Left hindlimb (tissue), 1 donor: ENCODE measurements around the gene MYL6B.
"Not testable (repeated sequence)": the region's sequence is repeated elsewhere in the genome, so short reads cannot be mapped to it uniquely, and the experiment has no call there.

Experiments
- DNase-seq: peaks from one replicate; pipeline ENCODE4 v3.0.0-alpha.2; 2018

The MYL6B gene

GRCh38 chr12:56154246-56154771 lies 1.9 kb downstream of the MYL6B start:
- DNase-seq = no peak

DNA sequence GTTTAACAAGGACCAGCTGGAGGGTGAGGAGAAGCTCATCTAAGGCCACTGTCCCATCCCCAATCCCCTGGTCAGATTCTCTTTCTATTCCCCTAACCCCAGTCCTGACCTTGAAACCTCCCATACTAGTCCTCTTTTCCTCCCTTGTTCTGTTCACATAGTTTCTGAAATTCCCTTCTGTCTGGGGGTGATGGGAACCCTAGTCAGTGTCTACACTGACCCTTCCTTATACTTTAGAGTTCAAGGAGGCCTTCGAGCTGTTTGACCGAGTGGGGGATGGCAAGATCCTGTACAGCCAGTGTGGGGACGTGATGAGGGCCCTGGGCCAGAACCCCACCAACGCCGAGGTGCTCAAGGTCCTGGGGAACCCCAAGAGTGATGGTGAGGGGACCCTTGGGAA lies 2.4 kb downstream of the MYL6B start:
- no peak for DNase-seq

- no peak for DNase-seq
Observed at GRCh38 chr12:56155256-56155845, 3.0 kb downstream of the MYL6B start.

DNA sequence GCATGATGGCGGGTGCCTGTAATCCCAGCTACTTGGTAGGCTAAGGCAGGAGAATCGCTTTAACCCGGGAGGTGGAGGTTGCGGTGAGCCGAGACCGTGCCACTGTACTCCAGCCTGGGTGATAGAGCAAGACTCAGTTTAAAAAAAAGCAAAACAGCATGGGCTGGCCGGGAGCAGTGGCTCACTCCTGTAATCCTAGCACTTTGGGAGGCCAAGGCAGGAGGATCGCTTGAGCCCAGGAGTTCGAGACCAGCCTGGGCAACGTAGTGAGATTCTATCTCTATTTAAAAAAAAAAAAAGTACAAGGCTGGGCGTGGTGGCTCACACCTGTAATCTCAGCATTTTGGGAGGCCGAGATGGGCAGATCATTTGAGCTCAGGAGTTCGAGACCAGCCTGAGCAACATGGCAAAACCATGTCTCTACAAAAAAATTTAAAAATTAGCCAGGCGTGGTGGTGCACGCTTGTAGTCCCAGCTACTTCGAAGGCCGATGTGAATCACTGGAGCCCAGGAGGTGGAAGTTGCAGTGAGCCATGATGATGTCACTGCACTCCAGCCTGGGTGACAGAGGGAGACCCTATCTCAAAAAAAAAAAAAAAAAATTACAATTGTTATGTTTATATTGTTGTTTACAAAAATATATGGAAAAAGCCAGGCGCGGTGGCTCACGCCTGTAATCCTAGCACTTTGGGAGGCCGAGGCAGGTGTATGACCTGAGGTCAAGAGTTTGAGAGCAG lies 4.2 kb downstream of the MYL6B start:
- not testable (repeated sequence) for DNase-seq

DNA sequence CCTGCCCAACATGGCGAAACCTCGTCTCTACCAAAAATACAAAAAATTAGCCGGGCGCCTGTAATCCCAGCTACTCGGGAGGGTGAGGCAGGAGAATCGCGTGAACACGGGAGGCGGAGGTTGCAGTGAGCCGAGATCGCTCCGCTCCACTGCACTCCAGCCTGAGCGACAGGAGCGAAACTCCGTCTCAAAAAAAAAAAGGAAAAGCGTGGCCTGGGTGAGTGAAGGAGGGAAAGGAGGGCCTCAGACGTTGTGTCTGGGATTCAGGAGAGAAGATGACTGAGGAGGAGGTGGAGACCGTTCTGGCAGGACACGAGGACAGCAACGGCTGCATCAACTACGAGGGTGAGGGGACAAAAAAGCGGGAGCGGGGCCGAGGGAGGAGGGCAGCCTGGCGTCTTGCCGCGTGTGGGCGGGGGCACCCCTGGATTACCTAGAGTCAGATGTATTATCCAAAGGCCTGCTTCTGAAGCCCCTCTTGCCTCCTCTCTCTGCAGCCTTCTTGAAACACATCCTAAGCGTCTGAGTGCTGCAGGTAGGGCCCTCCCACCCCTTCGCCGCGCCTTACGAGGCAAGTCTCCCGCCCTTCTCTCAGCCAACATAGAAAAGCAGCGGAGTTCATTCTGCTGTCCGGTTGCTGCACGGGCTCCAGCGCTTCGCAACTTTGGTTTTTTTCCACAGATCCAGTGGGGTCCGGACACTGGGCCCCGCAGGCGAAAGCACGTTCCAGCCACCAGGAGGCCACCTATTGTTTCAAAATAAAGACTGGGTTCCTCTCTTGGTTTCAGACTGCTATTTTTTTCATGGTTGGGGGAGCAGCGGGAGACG lies 5.0 kb downstream of the MYL6B start:
- DNase-seq = peak; percentile 93

DNA sequence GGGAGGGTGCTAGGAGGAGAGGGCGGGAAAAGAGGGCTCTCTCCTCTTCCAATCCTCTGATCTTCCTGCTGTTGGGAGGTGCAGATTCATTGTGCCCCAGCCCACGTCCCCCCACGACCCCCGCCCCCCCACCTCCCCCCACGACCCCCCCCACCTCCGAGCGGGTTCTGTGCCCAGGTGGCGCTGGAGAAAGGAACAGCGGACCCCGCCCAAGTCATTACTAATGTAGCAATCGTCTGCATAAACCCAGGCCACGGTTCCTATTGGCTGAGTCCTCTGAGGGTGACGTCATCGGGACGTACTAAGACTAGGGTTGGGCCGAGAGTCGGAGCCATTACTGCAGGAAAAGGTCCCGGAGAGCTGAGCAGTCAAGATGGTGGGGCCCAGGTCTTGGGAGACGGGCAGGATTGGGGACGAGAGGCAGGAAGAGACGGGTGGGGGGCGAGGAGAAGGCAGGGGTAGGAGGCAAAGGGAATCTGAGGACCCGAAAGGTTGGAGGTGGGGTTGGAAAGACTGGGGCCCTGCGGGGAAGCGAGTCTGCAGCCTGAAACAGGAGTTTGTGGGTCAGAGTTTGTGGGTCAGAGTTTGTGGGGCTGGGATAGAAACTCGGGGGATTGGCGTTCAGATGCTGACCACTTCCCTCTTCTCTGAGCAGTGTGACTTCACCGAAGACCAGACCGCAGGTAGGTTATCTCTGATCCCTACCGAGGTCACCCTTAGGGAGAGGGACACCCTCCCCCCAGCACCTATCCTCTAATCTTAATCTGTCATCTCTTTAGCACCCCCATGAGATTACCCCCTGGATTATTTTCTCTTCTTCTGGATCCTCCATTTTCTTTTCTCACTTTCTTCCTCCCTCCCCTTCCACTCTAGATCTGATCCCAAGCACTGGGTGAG lies 5.9 kb downstream of the MYL6B start, which contains the start of gene MYL6:
MYL6 (plus strand) TSS at position 331 of the 897 bp plus-strand sequence; CDS start at position 374, 43 bp downstream.
- peak; percentile 97 for DNase-seq

GRCh38 chr12:56158926-56159461 lies 6.6 kb downstream of the MYL6B start:
- peak; percentile 73 for DNase-seq

GRCh38 chr12:56159482-56160192 lies 7.2 kb downstream of the MYL6B start:
- DNase-seq = no peak

DNA sequence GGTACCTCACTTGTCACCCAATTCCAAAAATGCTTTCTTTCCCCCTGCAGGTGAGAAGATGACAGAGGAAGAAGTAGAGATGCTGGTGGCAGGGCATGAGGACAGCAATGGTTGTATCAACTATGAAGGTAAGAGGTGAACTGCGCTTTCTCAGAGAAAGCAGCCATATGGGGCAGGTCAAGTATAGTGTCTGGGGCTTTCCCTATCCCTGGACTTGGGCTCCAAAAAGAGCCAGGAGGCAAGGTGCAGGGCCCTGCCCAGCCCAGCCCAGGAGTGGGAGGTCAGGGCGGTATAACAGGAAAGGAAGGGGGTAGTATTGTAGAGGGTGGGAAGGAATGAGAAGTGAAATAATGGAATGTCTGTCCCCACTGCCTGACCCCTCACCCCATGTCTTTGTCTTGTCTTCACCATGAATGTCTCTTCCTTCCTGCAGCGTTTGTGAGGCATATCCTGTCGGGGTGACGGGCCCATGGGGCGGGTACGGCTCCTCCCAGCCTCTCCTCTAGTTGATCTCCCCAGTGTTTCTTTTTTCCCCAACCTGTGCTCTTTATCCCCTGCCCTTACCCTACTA lies 7.9 kb downstream of the MYL6B start:
- no peak for DNase-seq

DNA sequence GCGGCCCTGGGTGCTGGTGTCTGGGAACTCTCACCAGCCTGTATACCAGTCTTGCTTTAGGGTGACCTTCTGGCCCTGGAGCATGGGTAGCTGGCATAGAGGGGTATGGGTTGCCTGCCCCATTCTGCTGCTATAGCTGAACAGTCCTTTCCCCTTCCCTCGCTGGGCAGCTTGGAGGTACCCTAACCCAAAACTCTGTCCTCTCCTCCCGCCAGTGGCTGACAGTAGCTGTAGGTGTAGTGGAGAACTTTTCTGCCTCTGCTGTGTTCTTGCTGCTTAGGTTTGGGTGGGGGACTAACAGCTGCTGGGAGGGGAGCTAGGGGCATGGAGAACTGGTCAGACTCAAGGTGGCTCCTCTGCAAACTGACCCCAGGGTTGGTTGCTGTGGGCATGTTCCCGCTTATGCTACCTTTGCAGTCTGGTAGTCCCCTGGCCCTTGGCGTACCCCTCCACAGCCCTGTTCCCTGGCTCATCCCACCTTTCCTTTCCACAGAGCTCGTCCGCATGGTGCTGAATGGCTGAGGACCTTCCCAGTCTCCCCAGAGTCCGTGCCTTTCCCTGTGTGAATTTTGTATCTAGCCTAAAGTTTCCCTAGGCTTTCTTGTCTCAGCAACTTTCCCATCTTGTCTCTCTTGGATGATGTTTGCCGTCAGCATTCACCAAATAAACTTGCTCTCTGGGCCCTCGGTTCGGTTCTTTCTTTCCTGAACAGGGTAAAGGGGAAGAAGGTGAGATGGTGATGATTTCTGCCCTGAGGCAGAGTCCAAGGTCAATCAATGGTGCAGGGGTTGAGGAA lies 8.7 kb downstream of the MYL6B start:
- DNase-seq = no peak

DNA sequence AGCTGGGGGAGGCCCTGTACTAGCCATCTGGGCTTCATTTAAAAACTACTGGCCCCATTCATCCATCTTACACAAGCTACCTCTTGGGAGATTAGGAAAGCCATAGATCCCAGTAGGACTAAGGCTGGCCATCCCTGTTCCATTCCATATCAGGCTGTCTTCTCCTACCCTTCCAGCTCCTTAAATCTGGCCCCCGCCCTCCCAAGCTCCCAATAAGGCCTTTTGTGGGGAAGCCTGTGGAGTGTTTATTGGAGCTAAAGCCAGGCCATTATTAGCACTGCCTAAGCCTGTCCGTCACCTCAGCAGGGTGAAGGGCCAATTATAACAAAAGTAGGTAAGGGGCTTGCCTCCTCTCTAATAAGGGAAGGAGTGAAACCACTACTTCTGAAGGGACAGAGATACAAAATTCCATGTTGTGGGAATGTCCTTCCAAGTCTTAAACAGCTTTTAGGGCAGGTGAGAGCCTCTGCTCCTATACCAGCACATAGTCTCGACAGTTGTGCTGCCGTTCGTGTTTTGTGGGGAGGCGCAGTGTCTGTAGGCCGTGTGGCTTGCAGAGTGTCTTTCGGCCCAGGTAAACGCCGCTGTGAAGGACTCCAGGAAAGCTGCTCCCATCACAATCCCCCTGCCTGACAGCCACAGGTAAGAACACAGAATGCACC lies 9.4 kb downstream of the MYL6B start:
- DNase-seq = no peak

DNA sequence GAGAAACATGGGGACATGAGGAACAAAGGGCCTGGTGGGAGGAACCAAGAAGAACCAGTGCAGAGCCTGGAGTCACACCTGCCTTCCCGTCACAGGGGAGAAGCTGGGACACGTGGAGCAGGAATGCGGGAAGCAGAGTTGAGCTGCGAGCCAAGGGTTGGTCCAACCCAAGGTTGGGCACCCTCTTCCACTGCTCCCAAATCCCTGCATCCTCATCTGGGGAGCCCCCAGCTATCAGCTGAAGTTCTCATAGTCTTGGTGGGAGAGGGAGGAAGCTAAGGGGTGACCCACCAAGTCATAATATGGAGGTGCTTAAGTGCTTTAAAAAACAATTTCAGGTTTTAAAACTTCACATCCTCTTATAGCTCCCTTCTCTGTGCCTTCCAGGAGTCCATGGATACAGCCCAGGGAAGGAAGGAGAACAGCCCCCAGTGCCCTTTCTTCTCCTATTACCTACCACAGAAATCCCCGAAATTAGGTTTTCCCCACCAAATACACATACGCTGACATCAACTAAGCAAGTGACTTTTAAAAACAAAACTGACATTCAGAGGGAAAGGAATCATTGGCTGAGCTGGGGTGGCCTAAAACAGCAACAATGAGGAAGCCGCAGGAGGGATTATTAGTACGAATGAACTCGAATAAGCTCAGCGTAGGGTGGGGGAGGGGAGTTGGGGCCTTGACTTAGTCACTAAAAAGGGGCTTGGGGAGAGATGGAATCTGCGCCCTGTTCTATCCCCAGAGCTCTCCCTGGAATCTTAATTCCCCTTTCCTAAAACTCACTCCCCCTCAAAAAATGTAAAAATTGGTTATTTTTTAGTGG lies 10.3 kb downstream of the MYL6B start:
- DNase-seq = peak; percentile 21

- DNase-seq = no peak
Observed at GRCh38 chr12:56163533-56164344, 11.4 kb downstream of the MYL6B start.

- DNase-seq = no peak
Observed at GRCh38 chr12:56164345-56164729, 11.9 kb downstream of the MYL6B start.

GRCh38 chr12:56165369-56165768 lies 13.0 kb downstream of the MYL6B start:
- DNase-seq = no peak

DNA sequence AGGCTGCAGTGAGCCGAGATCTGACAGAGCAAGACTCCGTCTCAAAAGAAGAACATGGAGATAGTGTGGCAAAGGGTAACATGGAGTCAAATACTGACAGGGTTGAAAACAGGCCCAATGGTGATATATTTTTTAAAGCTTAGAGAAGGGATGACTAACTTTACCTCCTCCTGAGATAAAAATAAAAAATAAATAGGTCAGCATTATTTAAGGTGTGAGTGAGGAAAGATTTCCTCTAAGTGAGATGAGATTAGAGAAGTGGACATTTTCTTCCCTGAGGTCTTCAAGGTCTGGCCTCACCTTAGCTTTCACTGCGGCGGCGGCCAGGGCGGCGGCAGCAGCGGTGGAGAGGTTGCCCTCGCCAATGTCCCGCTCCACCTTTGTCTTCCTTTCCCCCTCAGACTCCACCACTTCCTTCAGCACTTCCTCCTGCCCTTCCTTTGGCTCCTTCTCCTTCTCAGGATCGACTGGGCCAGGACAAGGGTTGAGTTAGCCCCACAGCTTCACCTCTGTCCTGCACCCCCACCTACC lies 16.9 kb downstream of the MYL6B start:
- DNase-seq = no peak

DNA sequence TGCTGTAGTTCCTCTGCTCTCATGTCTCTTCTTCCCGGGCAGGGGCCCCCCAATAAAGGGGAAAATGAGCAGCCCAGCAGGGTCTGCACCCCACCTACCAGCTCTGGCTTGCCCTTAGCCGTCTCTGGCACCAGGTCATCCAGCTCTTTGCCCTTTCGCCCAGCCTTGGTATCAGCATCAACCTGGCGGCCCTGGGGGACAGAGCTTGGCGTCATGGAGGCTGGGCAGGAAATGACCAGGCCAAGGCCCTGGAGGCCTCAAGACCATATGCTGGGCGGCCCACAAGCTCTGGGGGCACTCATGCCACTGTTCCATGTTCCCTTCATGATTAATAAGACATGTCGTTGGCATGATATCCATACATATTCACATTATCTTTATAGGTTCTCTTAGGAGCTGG lies 20.5 kb downstream of the MYL6B start:
- DNase-seq = no peak

DNA sequence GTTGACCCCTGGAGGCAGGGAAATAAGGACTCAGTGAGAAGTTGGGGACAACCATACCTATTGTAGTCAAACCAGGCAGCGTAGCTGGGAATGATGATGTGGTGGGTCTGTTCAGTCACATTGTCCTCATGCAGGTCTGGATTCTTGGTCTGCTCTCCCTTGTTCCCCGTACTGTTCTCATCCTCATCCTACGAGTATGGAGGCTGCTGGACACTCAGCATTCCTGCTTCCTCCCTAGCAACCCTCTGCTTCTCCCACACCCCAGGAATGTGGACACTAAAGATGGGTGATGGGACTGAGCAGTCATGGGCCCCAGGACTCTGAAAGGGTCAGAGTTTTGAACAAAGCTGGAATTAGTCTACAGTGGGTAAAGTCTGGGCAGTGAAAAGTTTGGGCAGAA lies 26.0 kb downstream of the MYL6B start:
- DNase-seq = no peak
